Thyroid gland (tissue), 4 donors: Measurements from ENCODE around the gene ARL8A. TPM values are rescaled to one million over a fixed set of nuclear protein-coding genes. Genes with fewer than 3 reads are reported as not detected.
A peak's percentile ranks its signal among the peaks of the same experiment; 100 is the strongest.
"Not testable (repeated sequence)": the region's sequence is repeated elsewhere in the genome, so short reads cannot be mapped to it uniquely, and the experiment has no call there.

Source experiments
- DNase-seq, 2 donors: peaks; one replicate each; pipeline ENCODE4 v3.0.0-alpha.2; 2019
- H3K27ac ChIP-seq, 3 donors: fragments of 200-600 bp; sonication (generic); 1 replicate in 2 of 3; 2 replicates in 1 of 3; pipeline ENCODE4 v1.5.1; 2016 to 2019; ENCODE audit warnings: mild to moderate bottlenecking in 1 of 3, moderate library complexity in 1 of 3
- H3K27me3 ChIP-seq: fragments of 200-600 bp; sonication (generic); one replicate; pipeline ENCODE4 v1.5.1; 2019
- H3K36me3 ChIP-seq, 2 donors: fragments of 200-600 bp; sonication (generic); one replicate each; pipeline ENCODE4 v1.5.1; 2016 to 2019
- H3K4me1 ChIP-seq, 2 donors: fragments of 200-600 bp; sonication (generic); one replicate each; pipeline ENCODE4 v1.5.1; 2017 to 2019
- H3K4me3 ChIP-seq, 3 donors: fragments of 200-600 bp; sonication (generic); replicated peaks in 1 of 3; 1 replicate in 2 of 3; 2 replicates in 1 of 3; pipeline ENCODE4 v1.5.1; 2016; ENCODE audit warnings: mild to moderate bottlenecking in 1 of 3
- H3K9me3 ChIP-seq: fragments of 200-600 bp; sonication (generic); one replicate; pipeline ENCODE4 v1.5.1; 2017
- POLR2A ChIP-seq, 2 donors: fragments of 450-650 bp; IDR thresholded peaks; one replicate each; pipeline ENCODE4 v1.6.1; 2017; ENCODE audit warnings: antibody characterized with exemption in 2 of 2, mild to moderate bottlenecking in 2 of 2, moderate library complexity in 1 of 2
- WGBS, 2 donors: methylation state at CpG; one replicate each; pipeline ENCODE4 v1.1.5; 2017; 5-methylcytosine and 5-hydroxymethylcytosine counted together
- intact Hi-C: fragments of 100-400 bp; cut with DNase I; formaldehyde crosslinking; loops from one replicate; pipeline ENCODE4 v1.15.1; 2023
- total RNA-seq, 4 donors: library from RNA; depleted of rRNA; stranded (reverse); fragments of >200 nt; gene quantifications; one replicate each; pipeline ENCODE4 v1.2.3, GENCODE V29; 2016
- TF ChIP-seq, protein P1 (sequence below), 6 experiments: fragments of 200-600 bp in 3 of 6; fragments of 450-650 bp in 3 of 6; sonication (generic) in 3 of 6; IDR thresholded peaks; one replicate each; pipeline ENCODE4 v1.5.1; 2016 to 2019; ENCODE audit warnings: antibody characterized with exemption in 6 of 6, mild to moderate bottlenecking in 2 of 6, inconsistent platforms in 1 of 6, moderate library complexity in 1 of 6

ARL8A gene
- 10 to 100 TPM; 31.2 to 38.6 (median 35.0) TPM for total RNA-seq

- Histone ChIP-seq H3K4me3 (peak within 1 kb of the TSS; percentile 81 to 94 (median 92)), H3K27ac (peak within 1 kb of the TSS; percentile 82 to 93 (median 85)), H3K4me1 (peaks cover 10 to 20% of the 10 kb centered on the region in 2 donors), H3K36me3 (no peaks in the 10 kb centered on the region), H3K27me3 (no peaks in the 10 kb centered on the region), H3K9me3 (no peaks in the 10 kb centered on the region)
- 0% methylated on average over 4 to 7 of the region's 82 CpGs for WGBS, 2 donors
- TF ChIP-seq POLR2A (IDR thresholded peaks at IDR 0.05) = peak; percentile 61 to 88
- TF ChIP-seq, protein P1, sequence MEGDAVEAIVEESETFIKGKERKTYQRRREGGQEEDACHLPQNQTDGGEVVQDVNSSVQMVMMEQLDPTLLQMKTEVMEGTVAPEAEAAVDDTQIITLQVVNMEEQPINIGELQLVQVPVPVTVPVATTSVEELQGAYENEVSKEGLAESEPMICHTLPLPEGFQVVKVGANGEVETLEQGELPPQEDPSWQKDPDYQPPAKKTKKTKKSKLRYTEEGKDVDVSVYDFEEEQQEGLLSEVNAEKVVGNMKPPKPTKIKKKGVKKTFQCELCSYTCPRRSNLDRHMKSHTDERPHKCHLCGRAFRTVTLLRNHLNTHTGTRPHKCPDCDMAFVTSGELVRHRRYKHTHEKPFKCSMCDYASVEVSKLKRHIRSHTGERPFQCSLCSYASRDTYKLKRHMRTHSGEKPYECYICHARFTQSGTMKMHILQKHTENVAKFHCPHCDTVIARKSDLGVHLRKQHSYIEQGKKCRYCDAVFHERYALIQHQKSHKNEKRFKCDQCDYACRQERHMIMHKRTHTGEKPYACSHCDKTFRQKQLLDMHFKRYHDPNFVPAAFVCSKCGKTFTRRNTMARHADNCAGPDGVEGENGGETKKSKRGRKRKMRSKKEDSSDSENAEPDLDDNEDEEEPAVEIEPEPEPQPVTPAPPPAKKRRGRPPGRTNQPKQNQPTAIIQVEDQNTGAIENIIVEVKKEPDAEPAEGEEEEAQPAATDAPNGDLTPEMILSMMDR (IDR thresholded peaks at IDR 0.05) = no peak
- DNase-seq = peak; percentile 71 to 72
- intact Hi-C loops = no loop called here
Measured at GRCh38 chr1:202144402-202145067, at the start of gene ARL8A. TSS of gene ARL8A (minus strand) at chr1:202144737. CDS start at chr1:202144572, 165 bp downstream.

- H3K4me3 ChIP-seq = no peak overlapping the region
- no peaks in the 10 kb centered on the region for H3K9me3 ChIP-seq
- H3K4me1 ChIP-seq = peaks cover 10 to 16% of the 10 kb centered on the region in 2 donors
- 28 to 34% methylated on average over 9 to 11 of the region's 11 CpGs for WGBS, 2 donors
- DNase-seq = no peak
- no peaks in the 10 kb centered on the region for H3K27me3 ChIP-seq
- no peak overlapping the region for H3K27ac ChIP-seq
- no peaks in the 10 kb centered on the region for H3K36me3 ChIP-seq
- intact Hi-C loops = no loop called here
- TF ChIP-seq, protein P1 (IDR thresholded peaks at IDR 0.05) = no peak
- no peak for TF ChIP-seq POLR2A (IDR thresholded peaks at IDR 0.05)
Measured at GRCh38 chr1:202194328-202194648, 49.8 kb upstream of the ARL8A start.

DNA sequence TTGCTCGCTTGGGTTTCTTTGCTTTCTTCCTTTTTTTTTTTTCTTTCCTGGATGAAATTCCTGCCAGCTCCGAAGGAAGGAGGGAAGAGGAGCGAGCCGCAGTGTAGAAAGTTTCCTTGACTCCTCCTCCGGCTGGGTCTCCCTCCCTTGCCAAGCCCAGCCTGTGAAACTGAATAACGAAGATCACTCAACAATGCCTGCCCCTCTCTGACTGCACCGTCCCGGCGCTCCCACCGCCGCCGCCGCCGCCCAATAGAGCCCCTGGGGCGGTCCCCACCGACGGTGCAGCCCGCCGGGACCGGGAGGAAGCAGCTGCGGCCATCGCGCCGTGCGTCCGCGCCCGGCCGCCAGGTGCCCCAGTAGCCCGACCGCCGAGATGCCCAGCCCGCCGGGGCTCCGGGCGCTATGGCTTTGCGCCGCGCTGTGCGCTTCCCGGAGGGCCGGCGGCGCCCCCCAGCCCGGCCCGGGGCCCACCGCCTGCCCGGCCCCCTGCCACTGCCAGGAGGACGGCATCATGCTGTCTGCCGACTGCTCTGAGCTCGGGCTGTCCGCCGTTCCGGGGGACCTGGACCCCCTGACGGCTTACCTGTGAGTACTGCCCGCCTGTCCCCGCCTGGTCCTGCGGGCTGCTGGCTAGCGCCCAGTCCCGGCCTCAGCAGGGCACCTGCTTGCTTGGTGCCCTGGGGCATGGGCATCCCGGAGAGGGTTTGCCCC is 49.2 kb upstream of the ARL8A start, which contains the start of gene LGR6:
Gene LGR6 (plus strand): TSS at position 186 of the 714 bp plus-strand sequence. CDS start 191 bp downstream, at position 377.
- Histone ChIP-seq H3K9me3 (no peaks in the 10 kb centered on the region), H3K27me3 (no peaks in the 10 kb centered on the region), H3K27ac (no peak within 1 kb of the TSS), H3K4me3 (no peak within 1 kb of the TSS), H3K4me1 (peaks cover 6 to 12% of the 10 kb centered on the region in 2 donors), H3K36me3 (no peaks in the 10 kb centered on the region)
- no peak for DNase-seq
- TF ChIP-seq POLR2A (IDR thresholded peaks at IDR 0.05) = no peak
- TF ChIP-seq, protein P1 (IDR thresholded peaks at IDR 0.05) = peak in 2 of 6 experiments; percentile 33 to 38
- intact Hi-C loops = no loop called here
- WGBS, 2 donors = 2 to 3% methylated on average over 22 to 43 of the region's 61 CpGs

DNA sequence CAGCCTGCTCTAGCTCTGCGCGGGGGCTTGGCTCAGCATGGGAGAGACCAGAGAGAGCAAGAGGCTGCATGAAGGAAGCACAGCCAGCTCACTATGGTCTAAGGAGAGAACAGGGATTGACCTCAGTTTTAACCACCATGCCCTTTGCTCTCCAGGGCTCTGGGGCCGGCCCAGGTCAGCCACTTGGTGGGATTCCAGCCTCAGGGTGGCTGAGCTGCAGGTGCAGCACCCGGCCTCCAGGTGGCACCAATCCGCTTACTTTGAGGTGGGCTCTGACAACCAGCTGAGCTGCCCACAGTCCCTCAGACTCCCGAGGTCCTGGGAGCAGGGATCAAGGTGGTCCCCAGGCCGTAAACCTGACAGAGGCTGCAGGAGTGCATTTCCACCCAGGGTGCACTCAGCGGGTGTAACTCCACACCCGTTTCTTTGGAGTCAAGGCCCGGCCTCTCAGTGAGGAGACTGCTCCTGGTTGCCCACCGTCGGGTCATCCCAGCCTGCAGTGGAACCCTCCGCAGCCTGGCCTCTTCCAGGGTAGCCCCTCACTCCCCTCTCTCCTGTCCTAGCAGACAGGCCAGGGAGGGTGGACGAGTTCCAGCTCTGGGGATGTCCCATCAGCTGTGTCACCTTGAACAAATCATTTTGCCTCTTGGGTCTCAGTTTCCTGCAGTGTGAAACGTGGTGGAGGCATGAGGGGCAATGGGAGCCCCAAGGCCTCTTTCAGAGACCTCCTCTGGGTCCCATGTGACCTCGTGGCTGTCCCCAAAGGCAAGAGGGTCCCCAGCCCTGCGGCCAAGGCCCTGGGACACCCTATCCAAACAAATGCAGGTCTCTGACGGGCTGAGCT is 48.5 kb upstream of the ARL8A start:
- intact Hi-C loops = no loop called here
- Histone ChIP-seq H3K27ac (no peak overlapping the region), H3K36me3 (no peaks in the 10 kb centered on the region), H3K4me3 (no peak overlapping the region), H3K9me3 (no peaks in the 10 kb centered on the region), H3K27me3 (no peaks in the 10 kb centered on the region), H3K4me1 (peaks cover 6 to 12% of the 10 kb centered on the region in 2 donors)
- 33 to 40% methylated on average over 8 to 17 of the region's 18 CpGs for WGBS, 2 donors
- TF ChIP-seq, protein P1 (IDR thresholded peaks at IDR 0.05) = peak; percentile 65 to 88 (median 82)
- no peak for TF ChIP-seq POLR2A (IDR thresholded peaks at IDR 0.05)
- DNase-seq = peak; percentile 66 to 68

DNA sequence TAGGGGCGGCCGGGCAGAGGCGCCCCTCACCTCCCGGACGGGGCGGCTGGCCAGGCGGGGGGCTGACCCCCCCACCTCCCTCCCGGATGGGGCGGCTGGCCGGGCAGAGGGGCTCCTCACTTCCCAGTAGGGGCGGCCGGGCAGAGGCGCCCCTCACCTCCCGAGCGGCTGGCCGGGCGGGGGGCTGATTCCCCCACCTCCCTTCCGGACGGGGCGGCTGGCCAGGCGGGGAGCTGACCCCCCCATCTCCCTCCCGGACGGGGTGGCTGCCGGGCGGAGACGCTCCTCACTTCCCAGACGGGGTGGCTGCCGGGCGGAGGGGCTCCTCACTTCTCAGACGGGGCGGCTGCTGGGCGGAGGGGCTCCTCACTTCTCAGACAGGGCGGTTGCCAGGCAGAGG is 46.9 kb upstream of the ARL8A start:
- H3K4me3 ChIP-seq, DNase-seq, H3K27me3 ChIP-seq, H3K36me3 ChIP-seq, intact Hi-C loops, H3K9me3 ChIP-seq, H3K27ac ChIP-seq: not testable (repeated sequence)
- 76 to 96% methylated on average over 7 to 10 of the region's 33 CpGs for WGBS, 2 donors
- peaks cover 6 to 16% of the 10 kb centered on the region in 2 donors for H3K4me1 ChIP-seq
